GM11168 (cell line): ENCODE measurements around the gene DDX51.

Source experiments
- in situ Hi-C: fragments of 300-500 bp; cut with MboI; formaldehyde crosslinking; loops from one replicate; pipeline ENCODE4 v1.12.0; 2022; ENCODE audit warnings: low sequenced_read_pairs; ENCODE audit not compliant: unreplicated experiment

Gene DDX51

GRCh38 chr12:132099739-132100138, 44.4 kb downstream of the DDX51 start:
- in situ Hi-C loops, result no loop called here

GRCh38 chr12:132095520-132096409, 48.4 kb downstream of the DDX51 start:
- in situ Hi-C loops, result no loop called here

GRCh38 chr12:132094269-132094891, 49.7 kb downstream of the DDX51 start:
- in situ Hi-C loops, result no loop called here

GRCh38 chr12:132089407-132089910, 54.7 kb downstream of the DDX51 start:
- in situ Hi-C loops, result no loop called here
